ENCODE measurements around the gene GRIK2. TPM values are rescaled to one million over a fixed set of nuclear protein-coding genes. Genes with fewer than 3 reads are reported as not detected.

GRIK2 gene
- total RNA-seq, 5 donors from 2014 or later (not counting 1 experiment from before 2014, with no cell fraction given): 0.15 to 0.19 TPM; not detected in 3

DNA sequence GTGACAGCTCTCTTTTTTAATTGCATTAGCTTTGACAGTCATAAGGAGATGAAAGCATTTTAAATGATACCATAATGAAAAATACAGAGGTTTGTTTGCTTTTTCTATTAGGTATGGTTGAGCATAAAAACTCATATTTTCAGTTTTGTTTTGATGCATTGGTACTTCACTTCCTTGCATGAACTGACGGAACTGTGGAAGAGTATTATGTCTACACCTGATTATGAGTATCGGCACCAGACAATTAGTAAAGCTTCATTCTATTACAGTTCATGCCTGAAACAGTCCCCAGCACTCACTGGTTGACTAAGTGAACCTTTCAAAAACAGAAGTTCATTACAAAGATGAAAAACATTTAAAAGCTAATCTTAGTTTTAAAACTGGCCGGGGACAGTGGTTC, 593.0 kb downstream of the GRIK2 start:
- Histone ChIP-seq H3K36me3 (ENCODE audit: control insufficient read depth in 2 of 2, extremely low read depth in 1 of 2, insufficient read depth in 1 of 2, low read length in 1 of 2) (no peaks in the 10 kb centered on the region), H3K4me1 (ENCODE audit: control insufficient read depth in 1 of 2, extremely low read depth in 1 of 2, insufficient read depth in 2 of 2, low read length in 2 of 2) (no peaks in the 10 kb centered on the region), H3K27me3 (replicated peaks in 1 of 2; ENCODE audit: control insufficient read depth in 2 of 2, extremely low read depth in 1 of 2, insufficient read depth in 2 of 2, low read length in 1 of 2) (no peaks in the 10 kb centered on the region), H3K9me3 (no peaks in the 10 kb centered on the region), H3K27ac (ENCODE audit: low read length) (no peak overlapping the region), H3K4me3 (ENCODE audit: control insufficient read depth in 1 of 2, extremely low read depth in 1 of 2, low read length in 1 of 2) (no peak overlapping the region)
- CTCF ChIA-PET: no interaction called here
- DNase-seq: no peak
- Mint-ChIP-seq H3K27ac (no peak overlapping the region), H3K36me3 (no peaks in the 10 kb centered on the region), H3K9me3 (peaks cover 3 to 4% (median 4%) of the 10 kb centered on the region in 3 donors), H3K27me3 (no peaks in the 10 kb centered on the region), H3K4me1 (no peaks in the 10 kb centered on the region), H3K4me3 (no peak overlapping the region)
- POLR2A ChIA-PET: no interaction called here
- ATAC-seq (replicated peaks in 1 of 4): no peak
- WGBS (ENCODE audit: insufficient coverage): no CpG with 5 or more reads among the region's 3 CpGs

DNA sequence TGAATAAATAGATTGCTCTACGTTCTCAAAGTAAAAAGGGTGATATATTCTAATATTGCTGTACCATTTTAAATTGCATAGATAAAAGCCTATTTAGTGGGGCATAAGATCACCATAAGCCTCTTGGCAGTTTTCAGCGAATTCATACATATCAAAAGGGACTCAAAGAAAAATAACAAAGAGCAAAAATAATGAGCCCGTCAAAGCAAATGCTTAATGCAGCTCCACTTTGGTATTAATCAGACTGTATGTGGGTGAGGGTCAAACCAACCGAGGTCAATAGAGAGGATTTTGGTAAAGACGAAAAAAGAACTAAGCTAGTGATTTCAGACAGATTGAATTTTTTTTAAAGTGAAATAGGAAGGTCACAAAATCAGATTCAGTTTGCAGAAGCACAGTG, 598.8 kb downstream of the GRIK2 start:
- ATAC-seq (replicated peaks in 1 of 4) (no peak), DNase-seq (no peak)
- Histone ChIP-seq H3K4me3 (ENCODE audit: control insufficient read depth in 1 of 2, extremely low read depth in 1 of 2, low read length in 1 of 2) (no peak overlapping the region), H3K4me1 (ENCODE audit: control insufficient read depth in 1 of 2, extremely low read depth in 1 of 2, insufficient read depth in 2 of 2, low read length in 2 of 2) (no peaks in the 10 kb centered on the region), H3K27me3 (replicated peaks in 1 of 2; ENCODE audit: control insufficient read depth in 2 of 2, extremely low read depth in 1 of 2, insufficient read depth in 2 of 2, low read length in 1 of 2) (no peaks in the 10 kb centered on the region), H3K27ac (ENCODE audit: low read length) (no peak overlapping the region), H3K9me3 (no peaks in the 10 kb centered on the region), H3K36me3 (ENCODE audit: control insufficient read depth in 2 of 2, extremely low read depth in 1 of 2, insufficient read depth in 1 of 2, low read length in 1 of 2) (no peaks in the 10 kb centered on the region)
- Mint-ChIP-seq H3K9me3 (no peaks in the 10 kb centered on the region), H3K4me1 (no peaks in the 10 kb centered on the region), H3K27me3 (no peaks in the 10 kb centered on the region), H3K36me3 (no peaks in the 10 kb centered on the region), H3K4me3 (no peak overlapping the region), H3K27ac (no peak overlapping the region)
- ChIA-PET POLR2A (interaction anchor here in 1 of 2 donors (0.6 kb wide), 1 partner anchor 246 kb away, joined by 3 read pairs; no protein-coding TSS in a partner anchor), CTCF (no interaction called here)
- WGBS (ENCODE audit: insufficient coverage): 11% methylated on average over 1 of the region's 5 CpGs

DNA sequence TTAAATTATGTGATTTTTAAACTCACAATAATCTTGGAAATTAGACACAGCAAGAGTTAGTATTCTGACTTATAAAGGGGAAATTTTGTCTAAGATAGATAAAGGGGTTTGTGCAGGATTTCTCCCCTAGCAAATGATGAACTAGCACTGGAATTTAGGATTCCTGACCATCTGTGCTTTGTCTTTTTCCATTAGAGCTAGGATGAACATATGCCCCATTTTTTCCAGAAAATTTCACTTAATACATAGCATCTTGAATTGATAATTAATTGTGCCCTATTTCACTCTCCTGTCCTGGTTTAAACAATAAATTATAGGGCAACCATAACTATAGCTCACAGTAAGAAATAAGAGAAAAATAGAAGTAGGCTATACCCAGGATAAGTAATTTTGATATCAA, 601.0 kb downstream of the GRIK2 start:
- H3K4me3 ChIP-seq (ENCODE audit: control insufficient read depth in 1 of 2, extremely low read depth in 1 of 2, low read length in 1 of 2): no peak overlapping the region
- no peaks in the 10 kb centered on the region for H3K36me3 Mint-ChIP-seq

DNA sequence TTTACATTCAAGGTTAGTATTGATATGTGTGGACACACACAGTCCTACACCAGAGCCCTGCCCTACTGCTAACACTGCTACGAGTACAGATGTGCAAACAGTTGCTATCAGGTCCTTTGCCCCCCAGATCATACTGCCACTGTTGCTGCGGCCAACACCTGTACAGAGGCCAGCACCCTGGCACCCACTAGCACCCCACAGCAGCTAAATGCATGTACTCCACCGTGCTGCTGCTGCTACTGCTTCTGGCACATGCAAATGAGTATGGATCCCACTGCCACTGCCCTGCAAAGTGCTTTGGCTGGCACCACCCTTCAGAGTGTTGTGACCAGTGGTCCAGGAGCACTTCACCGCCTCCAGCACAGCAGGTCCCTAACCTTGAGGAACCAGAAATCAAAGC, 621.9 kb downstream of the GRIK2 start:
- Histone ChIP-seq H3K9me3 (no peaks in the 10 kb centered on the region), H3K4me1 (ENCODE audit: control insufficient read depth in 1 of 2, extremely low read depth in 1 of 2, insufficient read depth in 2 of 2, low read length in 2 of 2) (no peaks in the 10 kb centered on the region), H3K4me3 (ENCODE audit: control insufficient read depth in 1 of 2, extremely low read depth in 1 of 2, low read length in 1 of 2) (no peak overlapping the region), H3K27ac (ENCODE audit: low read length) (no peak overlapping the region), H3K27me3 (replicated peaks in 1 of 2; ENCODE audit: control insufficient read depth in 2 of 2, extremely low read depth in 1 of 2, insufficient read depth in 2 of 2, low read length in 1 of 2) (no peaks in the 10 kb centered on the region), H3K36me3 (ENCODE audit: control insufficient read depth in 2 of 2, extremely low read depth in 1 of 2, insufficient read depth in 1 of 2, low read length in 1 of 2) (no peaks in the 10 kb centered on the region)
- no peaks in the 10 kb centered on the region for H3K36me3 Mint-ChIP-seq
- ChIA-PET POLR2A (no interaction called here), CTCF (no interaction called here)
- no peak for DNase-seq
- H3K4me1 Mint-ChIP-seq: no peaks in the 10 kb centered on the region
- H3K27me3 Mint-ChIP-seq: no peaks in the 10 kb centered on the region
- no peak for ATAC-seq (replicated peaks in 1 of 4)
- H3K9me3 Mint-ChIP-seq: peaks cover 11 to 16% (median 16%) of the 10 kb centered on the region in 3 donors
- whole genome bisulfite sequencing (ENCODE audit: insufficient coverage): 51% methylated on average over 4 of the region's 4 CpGs
- H3K4me3 Mint-ChIP-seq: no peak overlapping the region
- no peak overlapping the region for H3K27ac Mint-ChIP-seq

More for the DNA sequence above, 601.0 kb downstream of the GRIK2 start:
- H3K27ac ChIP-seq (ENCODE audit: low read length): no peak overlapping the region
- Mint-ChIP-seq H3K9me3 (no peaks in the 10 kb centered on the region), H3K4me1 (no peaks in the 10 kb centered on the region), H3K27ac (no peak overlapping the region), H3K4me3 (no peak overlapping the region), H3K27me3 (no peaks in the 10 kb centered on the region)
- ChIA-PET POLR2A (no interaction called here), CTCF (no interaction called here)
- no peaks in the 10 kb centered on the region for H3K27me3 ChIP-seq (replicated peaks in 1 of 2; ENCODE audit: control insufficient read depth in 2 of 2, extremely low read depth in 1 of 2, insufficient read depth in 2 of 2, low read length in 1 of 2)
- ATAC-seq (replicated peaks in 1 of 4) (no peak), DNase-seq (no peak)
- no peaks in the 10 kb centered on the region for H3K36me3 ChIP-seq (ENCODE audit: control insufficient read depth in 2 of 2, extremely low read depth in 1 of 2, insufficient read depth in 1 of 2, low read length in 1 of 2)
- no peaks in the 10 kb centered on the region for H3K9me3 ChIP-seq
- no peaks in the 10 kb centered on the region for H3K4me1 ChIP-seq (ENCODE audit: control insufficient read depth in 1 of 2, extremely low read depth in 1 of 2, insufficient read depth in 2 of 2, low read length in 2 of 2)

DNA sequence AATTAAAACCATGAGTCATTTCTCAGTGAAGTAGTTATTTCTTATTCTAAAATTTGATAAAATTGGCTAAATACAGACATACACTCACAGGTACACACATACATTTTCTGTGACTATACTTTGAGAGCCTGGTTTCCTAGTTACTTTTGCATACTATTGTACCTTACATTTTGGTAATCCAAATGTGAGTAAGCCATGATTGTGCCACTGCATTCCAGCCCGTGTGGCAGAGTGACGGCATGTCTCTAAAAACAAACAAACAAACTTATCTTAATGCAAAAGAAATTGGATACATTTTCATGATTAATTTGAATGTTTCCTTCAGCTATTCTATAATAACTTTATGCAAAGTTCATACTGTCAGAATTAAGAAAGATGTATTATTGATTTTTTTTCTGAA, 628.8 kb downstream of the GRIK2 start:
- Histone ChIP-seq H3K9me3 (no peaks in the 10 kb centered on the region), H3K36me3 (ENCODE audit: control insufficient read depth in 2 of 2, extremely low read depth in 1 of 2, insufficient read depth in 1 of 2, low read length in 1 of 2) (no peaks in the 10 kb centered on the region), H3K27ac (ENCODE audit: low read length) (no peak overlapping the region), H3K27me3 (replicated peaks in 1 of 2; ENCODE audit: control insufficient read depth in 2 of 2, extremely low read depth in 1 of 2, insufficient read depth in 2 of 2, low read length in 1 of 2) (no peaks in the 10 kb centered on the region), H3K4me1 (ENCODE audit: control insufficient read depth in 1 of 2, extremely low read depth in 1 of 2, insufficient read depth in 2 of 2, low read length in 2 of 2) (no peaks in the 10 kb centered on the region), H3K4me3 (ENCODE audit: control insufficient read depth in 1 of 2, extremely low read depth in 1 of 2, low read length in 1 of 2) (no peak overlapping the region)
- DNase-seq: no peak
- no peak for ATAC-seq (replicated peaks in 1 of 4)
- Mint-ChIP-seq H3K27ac (no peak overlapping the region), H3K9me3 (peaks cover 5 to 7% (median 7%) of the 10 kb centered on the region in 3 donors), H3K36me3 (no peaks in the 10 kb centered on the region), H3K4me3 (no peak overlapping the region), H3K4me1 (no peaks in the 10 kb centered on the region), H3K27me3 (no peaks in the 10 kb centered on the region)
- POLR2A ChIA-PET: no interaction called here
- no CpG with 5 or more reads among the region's 2 CpGs for WGBS (ENCODE audit: insufficient coverage)
- CTCF ChIA-PET: no interaction called here

DNA sequence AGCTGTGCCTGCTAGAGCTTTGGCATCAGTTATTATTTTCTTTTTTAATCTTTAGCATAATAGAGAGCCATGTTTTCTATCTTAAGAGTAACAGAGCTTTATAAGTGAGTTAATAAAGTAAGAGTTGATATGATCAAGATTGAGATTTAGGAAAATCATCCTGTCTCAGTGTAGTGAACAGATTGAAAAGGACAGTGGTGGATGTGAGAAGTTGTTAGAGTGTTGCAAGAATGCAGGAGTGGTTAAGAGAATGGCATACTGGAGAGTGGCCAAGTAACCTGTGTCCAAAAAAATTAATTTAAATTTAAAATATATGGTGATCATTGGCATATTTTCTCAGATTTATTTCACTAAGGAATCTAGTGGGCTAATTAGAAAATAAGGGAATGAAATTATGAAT, 629.3 kb downstream of the GRIK2 start:
- no peaks in the 10 kb centered on the region for H3K36me3 Mint-ChIP-seq
- Histone ChIP-seq H3K36me3 (ENCODE audit: control insufficient read depth in 2 of 2, extremely low read depth in 1 of 2, insufficient read depth in 1 of 2, low read length in 1 of 2) (no peaks in the 10 kb centered on the region), H3K27ac (ENCODE audit: low read length) (no peak overlapping the region), H3K9me3 (no peaks in the 10 kb centered on the region), H3K4me3 (ENCODE audit: control insufficient read depth in 1 of 2, extremely low read depth in 1 of 2, low read length in 1 of 2) (no peak overlapping the region), H3K27me3 (replicated peaks in 1 of 2; ENCODE audit: control insufficient read depth in 2 of 2, extremely low read depth in 1 of 2, insufficient read depth in 2 of 2, low read length in 1 of 2) (no peaks in the 10 kb centered on the region), H3K4me1 (ENCODE audit: control insufficient read depth in 1 of 2, extremely low read depth in 1 of 2, insufficient read depth in 2 of 2, low read length in 2 of 2) (no peaks in the 10 kb centered on the region)
- ChIA-PET CTCF (no interaction called here), POLR2A (no interaction called here)
- H3K27ac Mint-ChIP-seq: no peak overlapping the region
- no peaks in the 10 kb centered on the region for H3K27me3 Mint-ChIP-seq
- DNase-seq (no peak), ATAC-seq (replicated peaks in 1 of 4) (no peak)
- H3K4me3 Mint-ChIP-seq: no peak overlapping the region
- no peaks in the 10 kb centered on the region for H3K4me1 Mint-ChIP-seq
- peaks cover 4 to 7% (median 7%) of the 10 kb centered on the region in 3 donors for H3K9me3 Mint-ChIP-seq

DNA sequence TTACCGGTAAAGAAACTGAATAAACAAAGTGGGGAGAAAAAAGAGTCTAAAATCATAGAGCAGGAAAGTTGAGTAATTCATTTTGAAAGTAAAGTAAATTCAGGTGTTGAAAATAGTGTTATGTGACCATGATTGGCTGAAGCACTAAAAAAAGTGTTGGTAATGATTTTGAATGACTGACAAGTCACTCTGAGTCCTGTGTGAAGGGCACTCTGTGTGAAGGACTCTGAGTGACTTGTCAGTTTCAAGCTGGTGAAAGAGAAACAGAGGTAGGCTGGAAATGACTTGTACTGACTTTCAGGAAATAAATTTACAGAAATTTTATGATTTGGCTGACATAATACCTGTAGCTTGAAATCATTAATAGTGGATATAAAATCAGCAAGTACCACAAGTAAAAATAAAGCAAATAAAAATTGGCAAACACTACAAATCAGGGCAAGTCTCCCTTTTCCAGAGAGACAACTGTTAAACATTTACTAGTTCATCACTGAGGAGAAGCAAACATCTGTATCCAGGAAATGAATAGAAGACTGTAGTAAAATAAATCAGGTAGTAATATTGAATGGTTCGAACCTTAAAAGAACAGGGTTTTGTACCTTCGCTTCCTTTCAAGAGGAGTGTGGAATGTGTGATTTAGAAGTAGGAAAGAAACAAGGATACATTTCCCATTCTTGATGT, 630.6 kb downstream of the GRIK2 start:
- H3K9me3 ChIP-seq: no peaks in the 10 kb centered on the region
- ChIA-PET POLR2A (no interaction called here), CTCF (no interaction called here)
- DNase-seq (no peak), ATAC-seq (replicated peaks in 1 of 4) (no peak)
- H3K27me3 ChIP-seq (replicated peaks in 1 of 2; ENCODE audit: control insufficient read depth in 2 of 2, extremely low read depth in 1 of 2, insufficient read depth in 2 of 2, low read length in 1 of 2): no peaks in the 10 kb centered on the region
- no peaks in the 10 kb centered on the region for H3K4me1 Mint-ChIP-seq
- H3K4me1 ChIP-seq (ENCODE audit: control insufficient read depth in 1 of 2, extremely low read depth in 1 of 2, insufficient read depth in 2 of 2, low read length in 2 of 2): no peaks in the 10 kb centered on the region
- H3K27ac ChIP-seq (ENCODE audit: low read length): no peak overlapping the region
- H3K27me3 Mint-ChIP-seq: no peaks in the 10 kb centered on the region
- WGBS (ENCODE audit: insufficient coverage): 92% methylated on average over 3 of the region's 3 CpGs
- H3K27ac Mint-ChIP-seq: no peak overlapping the region
- no peak overlapping the region for H3K4me3 Mint-ChIP-seq
- H3K4me3 ChIP-seq (ENCODE audit: control insufficient read depth in 1 of 2, extremely low read depth in 1 of 2, low read length in 1 of 2): no peak overlapping the region
- no peaks in the 10 kb centered on the region for H3K36me3 Mint-ChIP-seq
- peaks cover 3 to 7% (median 7%) of the 10 kb centered on the region in 3 donors for H3K9me3 Mint-ChIP-seq
- no peaks in the 10 kb centered on the region for H3K36me3 ChIP-seq (ENCODE audit: control insufficient read depth in 2 of 2, extremely low read depth in 1 of 2, insufficient read depth in 1 of 2, low read length in 1 of 2)
